GM19438 (cell line): ENCODE results near the gene ABCB9.

Source experiments
- ATAC-seq: cut with Tn5 transposase; IDR thresholded peaks from one replicate; pipeline ENCODE4 v1.9.1; 2021; ENCODE audit warnings: low read depth; ENCODE audit not compliant: unreplicated experiment

ABCB9 gene

DNA sequence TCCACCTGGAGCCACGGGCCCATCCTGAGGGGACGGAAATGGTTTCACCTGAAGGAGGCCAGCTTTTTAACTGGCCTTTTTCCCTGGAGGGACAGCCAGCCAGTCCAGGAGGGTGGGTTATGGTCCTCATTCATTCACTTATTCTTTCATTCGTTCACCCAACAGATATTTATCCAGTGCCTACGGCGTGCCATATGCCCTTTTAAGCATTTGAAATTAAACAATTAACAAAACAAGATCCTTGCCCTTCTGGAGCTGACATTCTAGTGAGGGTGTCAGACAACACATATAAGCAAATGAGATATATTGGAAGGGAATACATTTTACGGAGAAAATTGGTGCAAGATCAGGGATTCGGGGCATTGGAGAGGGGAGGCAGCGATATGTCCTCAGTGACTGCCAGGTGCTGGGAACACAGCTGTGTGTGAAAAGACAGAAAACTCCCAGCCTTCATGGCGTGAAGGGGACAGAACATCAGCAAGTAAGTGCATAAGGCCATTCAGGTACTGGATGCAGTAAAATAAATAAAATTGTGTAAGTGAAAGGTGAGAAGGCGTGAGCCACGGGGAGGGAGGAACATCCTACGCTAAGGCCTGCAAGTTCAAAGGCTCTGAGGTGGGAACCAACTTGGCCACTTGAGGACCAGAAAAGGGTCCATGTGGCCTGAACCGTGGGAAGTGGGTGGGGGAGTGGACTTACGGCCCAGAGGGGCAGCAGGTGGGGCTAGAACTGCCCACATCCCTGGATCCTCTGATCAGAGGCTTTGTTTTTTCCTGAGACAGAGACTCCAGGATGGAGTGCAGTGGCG is 684 bp upstream of the ABCB9 start:
- ATAC-seq: no peak

DNA sequence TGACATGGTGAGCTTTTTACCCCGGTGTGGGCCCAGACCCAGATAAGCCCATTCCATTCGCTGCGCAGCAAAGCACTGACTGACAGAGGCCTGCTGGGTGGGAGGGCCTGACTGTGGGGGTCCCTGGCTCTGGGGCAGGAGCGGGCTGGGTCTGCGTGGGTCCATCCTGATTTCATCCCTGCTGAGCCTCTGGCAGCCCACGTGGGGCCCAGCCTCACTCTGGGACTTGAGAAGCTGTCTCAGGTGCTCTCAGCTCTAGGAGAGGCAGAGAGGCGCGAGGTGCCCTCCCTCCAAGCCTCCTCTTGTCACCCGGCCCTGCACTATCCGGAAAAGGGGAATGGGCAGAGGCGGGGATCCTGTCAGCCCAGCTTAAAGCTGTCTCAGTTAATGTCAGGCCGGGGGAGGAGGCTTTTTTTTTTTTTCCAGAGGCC is 927 bp downstream of the ABCB9 start:
- no peak for ATAC-seq

DNA sequence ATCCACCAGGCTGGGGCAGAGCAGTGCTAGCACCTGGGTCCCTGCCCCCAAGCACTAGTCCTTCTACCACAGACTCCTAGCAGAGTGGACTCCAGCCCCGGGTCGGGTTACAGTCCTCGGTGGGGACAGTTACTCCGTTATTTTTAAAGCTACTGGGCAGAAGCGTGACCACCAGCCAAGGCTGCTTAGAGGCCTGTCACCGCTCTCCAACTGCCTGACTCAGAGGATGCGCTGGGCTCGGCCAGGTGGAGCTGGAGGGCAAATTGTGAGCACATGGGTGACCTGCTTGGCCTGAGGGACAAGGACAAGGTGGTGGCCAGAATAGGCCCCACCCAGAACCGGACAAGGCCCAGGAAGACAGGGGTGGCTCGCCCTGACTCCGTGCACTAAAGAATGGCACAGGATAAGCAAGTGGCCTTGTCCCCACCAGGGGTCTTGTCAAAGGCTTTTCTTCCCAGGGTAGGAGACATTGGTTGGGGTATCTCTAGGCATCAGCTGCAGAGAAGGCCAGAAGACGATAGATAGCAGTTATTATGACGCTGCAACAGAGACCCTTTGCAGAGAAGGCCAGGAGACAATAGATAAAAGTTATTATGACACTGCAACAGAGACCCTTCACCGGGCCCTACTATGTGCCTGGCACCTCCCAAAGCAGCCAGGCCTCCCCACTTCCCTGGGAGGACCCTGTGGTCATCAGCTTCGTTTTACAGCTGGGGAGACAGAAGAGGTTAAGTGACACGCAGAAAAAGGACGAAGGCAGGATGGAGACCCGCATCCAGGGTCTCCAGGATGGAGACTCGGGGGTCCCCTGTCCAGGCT is 1.6 kb downstream of the ABCB9 start:
- no peak for ATAC-seq

DNA sequence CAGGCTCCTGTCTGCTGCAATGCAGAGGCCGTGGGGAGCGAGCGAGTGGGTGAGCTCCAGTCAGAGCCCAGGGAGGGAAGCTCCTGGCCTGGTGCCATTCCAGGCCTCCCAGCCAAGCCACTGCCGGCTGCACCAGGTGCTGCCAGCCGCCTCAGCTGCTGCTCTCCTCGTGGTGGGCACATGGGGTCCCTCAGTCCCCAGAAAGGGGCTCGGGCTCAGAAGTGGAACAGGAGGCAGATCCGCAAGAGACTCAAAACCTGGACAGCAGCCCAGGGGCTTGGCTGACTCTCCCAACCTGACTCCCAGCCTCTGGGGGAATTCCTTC is 2.4 kb downstream of the ABCB9 start:
- no peak for ATAC-seq

- no peak for ATAC-seq
These were observed 4.5 kb downstream of the ABCB9 start for GRCh38 chr12:122961531-122962329.

- no peak for ATAC-seq
These were observed 6.1 kb downstream of the ABCB9 start for GRCh38 chr12:122960193-122960569.

DNA sequence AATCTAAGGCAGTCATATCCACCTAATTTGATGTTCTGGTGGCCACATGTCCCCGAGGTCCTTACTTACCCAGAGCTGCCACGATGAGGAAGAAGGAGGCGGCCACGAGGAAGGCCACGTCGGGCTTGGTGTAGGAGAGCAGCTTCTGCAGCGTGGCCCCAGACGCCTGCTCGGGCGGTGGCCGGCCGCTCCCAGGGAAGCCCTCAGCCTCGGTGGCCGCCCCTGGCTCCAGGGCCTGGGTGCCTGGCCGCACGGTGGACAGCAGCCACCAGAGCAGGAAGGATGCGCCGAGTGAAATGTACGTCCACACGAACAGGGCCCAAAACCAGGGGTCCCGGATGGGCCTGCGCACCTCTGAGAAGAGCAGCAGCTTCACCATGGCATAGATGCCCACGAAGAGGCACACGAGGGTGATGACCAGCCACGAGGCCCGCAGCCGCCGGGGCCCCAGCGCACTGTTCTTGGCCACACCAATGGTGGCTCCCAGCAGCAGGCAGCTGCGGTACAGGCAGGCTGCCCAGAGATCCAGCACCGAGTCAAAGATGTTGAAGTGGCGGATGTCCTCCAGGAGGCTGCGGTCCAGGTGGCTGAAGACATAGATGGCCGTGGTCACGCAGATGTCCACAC is 6.6 kb downstream of the ABCB9 start:
- ATAC-seq: no peak

DNA sequence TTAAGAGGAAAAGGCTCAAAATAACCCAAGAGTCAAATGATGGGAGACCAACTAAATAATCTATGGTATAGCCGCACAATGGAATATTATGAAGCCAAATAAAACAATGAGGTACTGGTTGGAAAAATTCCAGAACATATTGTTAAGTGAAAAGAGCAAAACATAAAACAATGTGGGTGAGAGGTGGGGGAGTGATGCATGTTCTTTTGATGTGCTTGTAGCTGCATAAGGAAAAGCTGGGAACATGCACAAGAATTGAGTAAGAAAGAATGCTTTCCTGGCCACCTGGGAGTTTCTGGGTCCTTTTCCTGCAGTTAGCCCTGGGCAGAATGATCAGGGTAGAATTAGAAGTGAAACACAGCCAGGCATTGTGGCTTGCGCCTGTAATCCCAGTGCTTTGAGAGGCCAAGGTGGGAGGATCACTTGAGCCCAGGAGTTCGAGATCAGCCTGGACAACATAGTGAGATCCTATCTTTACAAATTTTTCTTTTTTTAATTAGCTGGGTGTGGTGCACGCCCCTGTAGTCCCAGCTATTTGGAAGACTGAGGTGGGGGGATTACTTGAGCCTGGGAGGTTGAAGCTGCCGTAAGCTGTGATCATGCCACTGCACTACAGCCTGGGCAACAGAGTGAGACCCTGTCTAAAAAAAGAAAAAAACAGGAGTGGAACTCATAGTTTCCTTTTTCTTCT is 7.9 kb downstream of the ABCB9 start:
- ATAC-seq: no peak

GRCh38 chr12:122956035-122956434 is 10.2 kb downstream of the ABCB9 start:
- ATAC-seq: no peak

- no peak for ATAC-seq
These were observed 11.1 kb downstream of the ABCB9 start for GRCh38 chr12:122955156-122955555.

DNA sequence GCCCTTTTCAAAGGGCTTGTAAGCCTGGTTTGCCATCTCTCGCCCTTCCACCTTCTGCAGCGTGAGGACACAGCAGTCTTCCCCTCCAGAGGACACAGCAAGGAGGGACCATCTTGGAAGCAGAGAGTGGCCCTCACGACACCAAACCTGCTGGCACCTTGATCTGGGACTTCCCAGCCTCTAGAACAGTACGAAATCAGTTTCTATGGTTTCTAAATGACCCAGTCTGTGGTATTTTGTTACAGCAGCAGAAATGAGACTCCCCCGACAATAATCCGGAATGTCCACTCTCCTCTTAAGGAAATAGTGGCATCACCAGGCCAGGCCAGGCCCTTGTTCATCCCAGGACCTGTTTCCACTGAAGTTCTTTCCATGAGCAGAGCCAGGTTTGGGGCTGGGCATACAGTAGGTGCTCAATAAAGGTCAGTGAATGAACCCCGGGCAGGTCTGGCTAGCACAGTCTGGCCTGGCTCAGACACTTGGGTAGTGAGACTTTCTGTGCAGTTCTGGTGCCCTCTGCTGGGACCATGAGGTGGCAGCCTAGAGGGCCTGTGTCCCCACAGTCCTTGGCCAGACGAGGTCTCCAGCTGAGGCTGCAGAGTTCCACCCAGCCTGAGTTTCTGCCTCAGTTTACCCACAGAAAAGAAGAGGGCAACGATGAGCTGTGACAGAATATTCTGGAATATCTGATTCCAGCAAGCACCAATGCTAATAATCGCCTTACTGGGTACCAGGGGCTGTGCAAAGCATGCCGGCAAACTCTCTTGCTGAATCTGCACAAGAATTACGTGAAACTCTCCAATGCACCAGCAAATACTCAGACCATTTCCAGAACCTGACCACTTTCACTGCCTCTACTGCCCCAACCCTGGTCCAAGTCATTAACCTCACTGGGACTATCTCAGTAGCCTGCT is 14.0 kb downstream of the ABCB9 start:
- ATAC-seq: peak; percentile 86

- no peak for ATAC-seq
These were observed 14.9 kb downstream of the ABCB9 start for GRCh38 chr12:122951406-122951805.

- no peak for ATAC-seq
These were observed 16.2 kb downstream of the ABCB9 start for GRCh38 chr12:122949816-122950675.

DNA sequence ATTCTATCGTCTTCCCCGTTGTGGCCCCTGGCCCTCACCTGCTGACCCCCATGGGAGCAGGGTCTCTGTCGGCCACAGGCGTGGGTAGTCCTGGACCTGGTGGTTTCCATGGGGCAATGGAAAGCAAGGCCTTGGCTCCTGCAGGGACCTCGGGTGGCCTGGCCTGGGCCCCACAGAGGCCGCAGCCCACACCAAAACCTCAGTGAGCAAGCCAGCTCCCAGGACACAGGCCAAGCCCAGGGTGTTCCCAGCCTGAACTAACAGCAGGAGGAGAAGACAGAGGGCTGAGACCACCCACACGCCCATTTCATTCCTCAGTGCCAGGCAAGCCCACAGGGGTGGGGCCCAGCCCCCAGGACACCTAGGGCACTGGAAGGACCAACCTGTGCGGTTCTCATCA is 16.9 kb downstream of the ABCB9 start:
- no peak for ATAC-seq

- ATAC-seq: no peak
These were observed 17.7 kb downstream of the ABCB9 start for GRCh38 chr12:122948605-122949004.

DNA sequence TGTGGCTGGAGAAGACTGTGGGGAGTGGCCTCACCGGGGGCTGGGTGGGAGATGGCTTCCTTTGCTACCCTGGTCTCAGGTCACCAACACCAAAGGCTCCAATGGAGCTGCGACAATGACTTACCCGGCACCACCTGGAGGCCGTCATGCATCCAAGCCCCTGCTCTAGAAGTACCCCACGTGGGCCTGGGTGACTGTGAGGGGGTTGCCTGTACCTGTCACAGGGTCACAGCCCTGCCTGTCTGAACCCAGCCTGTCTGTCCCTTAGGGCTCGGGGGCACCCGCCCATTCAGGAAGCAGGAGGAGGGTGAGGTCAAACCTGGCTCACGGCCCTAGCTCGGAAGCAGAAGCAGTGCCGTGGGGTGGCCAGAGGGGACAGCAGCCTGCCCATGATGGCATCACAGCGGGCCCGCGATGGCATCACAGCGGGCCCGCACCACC is 18.9 kb downstream of the ABCB9 start:
- ATAC-seq: no peak

- no peak for ATAC-seq
These were observed 19.4 kb downstream of the ABCB9 start for GRCh38 chr12:122946690-122947341.
